Upper lobe of left lung (tissue), 6 donors: ENCODE results near the gene SPATS2. TPM values are rescaled to one million over a fixed set of nuclear protein-coding genes. Genes with fewer than 3 reads are reported as not detected.
A peak's percentile ranks its signal among the peaks of the same experiment; 100 is the strongest.
"Not testable (repeated sequence)": the region's sequence is repeated elsewhere in the genome, so short reads cannot be mapped to it uniquely, and the experiment has no call there.

Experiments used
- ATAC-seq, 2 donors: fragments of 200-7000 bp; cut with Tn5 transposase; one replicate each; pipeline ENCODE4 v1.9.1; 2022; ENCODE audit warnings: mild to moderate bottlenecking in 2 of 2, moderate library complexity in 2 of 2; ENCODE audit not compliant: low FRiP score in 2 of 2
- DNase-seq, 2 donors: peaks; one replicate each; pipeline ENCODE4 v3.0.0-alpha.2; 2019 to 2020
- H3K27ac ChIP-seq, 4 donors: fragments of 200-600 bp; sonication (generic); one replicate each; pipeline ENCODE4 v1.5.1; 2016 to 2019
- H3K27me3 ChIP-seq, 4 donors: fragments of 200-600 bp; sonication (generic); one replicate each; pipeline ENCODE4 v1.5.1; 2017 to 2019
- H3K36me3 ChIP-seq, 4 donors: fragments of 200-600 bp; sonication (generic); one replicate each; pipeline ENCODE4 v1.5.1; 2016 to 2019
- H3K4me1 ChIP-seq, 4 donors: fragments of 200-600 bp; sonication (generic); one replicate each; pipeline ENCODE4 v1.5.1; 2018 to 2019
- H3K4me3 ChIP-seq, 4 donors: fragments of 200-600 bp; sonication (generic); one replicate each; pipeline ENCODE4 v1.5.1; 2017 to 2019; ENCODE audit warnings: mild to moderate bottlenecking in 2 of 4, moderate library complexity in 1 of 4
- H3K9me3 ChIP-seq, 4 donors: fragments of 200-600 bp; sonication (generic); one replicate each; pipeline ENCODE4 v1.5.1; 2018 to 2019
- EP300 ChIP-seq, 4 donors: sonication (generic); formaldehyde crosslinking; IDR thresholded peaks; one replicate each; pipeline ENCODE4 v1.5.1; 2017; ENCODE audit warnings: antibody characterized with exemption in 4 of 4, control low read depth in 2 of 4
- POLR2A ChIP-seq, 4 donors: fragments of 450-650 bp; IDR thresholded peaks; one replicate each; pipeline ENCODE4 v1.5.1; 2016 to 2017; ENCODE audit warnings: antibody characterized with exemption in 4 of 4, mild to moderate bottlenecking in 2 of 4
- POLR2AphosphoS5 ChIP-seq, 2 donors: sonication (generic); formaldehyde crosslinking; IDR thresholded peaks; one replicate each; pipeline ENCODE4 v1.5.1; 2017; ENCODE audit warnings: antibody characterized with exemption in 2 of 2
- WGBS, 2 donors: methylation state at CpG; one replicate each; pipeline ENCODE4 v1.1.5; 2017 to 2018; 5-methylcytosine and 5-hydroxymethylcytosine counted together
- total RNA-seq, 6 donors: library from RNA; depleted of rRNA in 4 of 6; stranded (reverse); fragments of >200 nt in 4 of 6; gene quantifications; one replicate each; pipeline versions ENCODE4 v1.1.0 to v1.2.1, GENCODE V29; 2016 to 2021
- TF ChIP-seq, protein P1 (sequence below), 6 experiments: fragments of 450-650 bp in 4 of 6; fragments of 200-600 bp in 2 of 6; sonication (generic) in 2 of 6; IDR thresholded peaks; one replicate each; pipeline ENCODE4 v1.5.1; 2016 to 2019; ENCODE audit warnings: antibody characterized with exemption in 6 of 6
- donor health status: DM: no; HTN: no; CAD: no; lungs with moderate emphysema.
- donor health status: DM: no; HTN: yes; CAD: no; lungs with severe emphysema.

Gene SPATS2
- total RNA-seq, 6 donors from 2014 or later, result 6.2 to 33.5 (median 14.4) TPM

DNA sequence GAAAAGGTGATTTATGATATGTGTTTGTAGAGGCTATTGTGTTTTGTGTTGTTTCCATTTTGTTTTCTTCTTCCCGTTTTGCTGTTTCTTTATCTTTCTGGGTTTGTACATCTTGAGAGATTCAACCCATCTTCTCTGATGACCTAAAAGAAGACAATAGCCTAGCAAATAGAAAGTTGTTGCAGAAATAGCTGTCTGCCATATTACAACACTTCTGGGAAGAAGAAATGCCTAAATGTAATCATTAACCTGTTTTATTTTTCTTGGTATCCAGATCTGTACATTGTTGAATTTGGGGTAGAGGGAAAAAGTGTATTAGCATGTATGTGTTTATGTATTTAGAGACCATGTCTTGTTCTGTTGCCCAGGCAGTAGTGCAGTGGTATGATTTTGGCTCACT lies 50.3 kb downstream of the SPATS2 start:
- TF ChIP-seq POLR2A (IDR thresholded peaks at IDR 0.05) (no peak), POLR2AphosphoS5 (IDR thresholded peaks at IDR 0.05) (no peak), EP300 (IDR thresholded peaks at IDR 0.05) (no peak)
- TF ChIP-seq, protein P1, sequence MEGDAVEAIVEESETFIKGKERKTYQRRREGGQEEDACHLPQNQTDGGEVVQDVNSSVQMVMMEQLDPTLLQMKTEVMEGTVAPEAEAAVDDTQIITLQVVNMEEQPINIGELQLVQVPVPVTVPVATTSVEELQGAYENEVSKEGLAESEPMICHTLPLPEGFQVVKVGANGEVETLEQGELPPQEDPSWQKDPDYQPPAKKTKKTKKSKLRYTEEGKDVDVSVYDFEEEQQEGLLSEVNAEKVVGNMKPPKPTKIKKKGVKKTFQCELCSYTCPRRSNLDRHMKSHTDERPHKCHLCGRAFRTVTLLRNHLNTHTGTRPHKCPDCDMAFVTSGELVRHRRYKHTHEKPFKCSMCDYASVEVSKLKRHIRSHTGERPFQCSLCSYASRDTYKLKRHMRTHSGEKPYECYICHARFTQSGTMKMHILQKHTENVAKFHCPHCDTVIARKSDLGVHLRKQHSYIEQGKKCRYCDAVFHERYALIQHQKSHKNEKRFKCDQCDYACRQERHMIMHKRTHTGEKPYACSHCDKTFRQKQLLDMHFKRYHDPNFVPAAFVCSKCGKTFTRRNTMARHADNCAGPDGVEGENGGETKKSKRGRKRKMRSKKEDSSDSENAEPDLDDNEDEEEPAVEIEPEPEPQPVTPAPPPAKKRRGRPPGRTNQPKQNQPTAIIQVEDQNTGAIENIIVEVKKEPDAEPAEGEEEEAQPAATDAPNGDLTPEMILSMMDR (IDR thresholded peaks at IDR 0.05), result no peak
- 81 to 87% methylated on average over 1 of the region's 1 CpG for WGBS, 2 donors
- Histone ChIP-seq H3K36me3 (no peaks in the 10 kb centered on the region), H3K4me3 (no peak overlapping the region), H3K9me3 (no peaks in the 10 kb centered on the region), H3K27ac (no peak overlapping the region), H3K4me1 (no peaks in the 10 kb centered on the region), H3K27me3 (no peaks in the 10 kb centered on the region)
- ATAC-seq, result no peak
- DNase-seq, result no peak

DNA sequence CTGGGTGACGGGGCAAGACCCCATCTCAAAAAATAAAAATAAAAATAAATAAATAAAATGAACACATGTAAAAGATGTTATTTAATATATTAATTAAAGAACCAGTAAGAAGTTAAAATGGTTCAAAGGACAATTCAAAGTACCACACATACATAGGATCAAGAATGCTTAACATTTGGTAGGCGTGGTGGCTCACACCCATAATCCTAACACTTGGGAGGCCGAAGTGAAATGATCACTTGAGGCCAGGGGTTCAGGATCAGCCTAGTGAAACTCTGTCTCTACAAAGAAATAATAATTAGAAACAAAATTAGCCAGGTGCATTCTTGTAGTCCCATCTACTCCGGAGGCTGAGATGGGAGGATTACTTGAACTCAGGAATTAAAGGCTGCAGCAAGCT lies 53.3 kb downstream of the SPATS2 start:
- DNase-seq (no peak), ATAC-seq (no peak)
- no peak overlapping the region for H3K27ac ChIP-seq
- no peak for TF ChIP-seq POLR2AphosphoS5 (IDR thresholded peaks at IDR 0.05)
- TF ChIP-seq, protein P1 (IDR thresholded peaks at IDR 0.05), result no peak
- TF ChIP-seq EP300 (IDR thresholded peaks at IDR 0.05), result no peak
- TF ChIP-seq POLR2A (IDR thresholded peaks at IDR 0.05), result no peak
- H3K27me3 ChIP-seq, result no peaks in the 10 kb centered on the region
- H3K4me3 ChIP-seq, result no peak overlapping the region
- H3K9me3 ChIP-seq, result no peaks in the 10 kb centered on the region
- no peaks in the 10 kb centered on the region for H3K4me1 ChIP-seq
- 91 to 96% methylated on average over 4 of the region's 4 CpGs for WGBS, 2 donors
- peaks cover 0 to 3% (median 0%) of the 10 kb centered on the region in 4 donors for H3K36me3 ChIP-seq

DNA sequence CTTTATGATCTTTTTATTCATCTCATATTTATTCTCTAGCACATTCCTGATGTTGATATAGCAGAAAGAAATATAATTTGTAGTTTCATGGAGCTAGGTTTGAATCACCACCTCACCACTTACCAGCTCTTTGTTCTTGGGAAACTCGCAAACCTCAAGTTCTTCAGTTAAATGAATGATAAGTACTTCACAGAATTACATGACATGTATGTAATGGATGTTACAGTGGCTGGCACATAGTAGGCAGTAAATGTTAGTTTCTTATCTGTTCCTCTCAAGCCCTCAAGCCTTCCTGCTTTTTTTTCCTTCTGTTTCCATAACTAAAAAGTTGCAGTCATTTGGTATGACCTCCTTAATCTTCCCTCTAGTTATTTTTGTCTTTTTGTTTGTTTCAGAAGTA lies 54.9 kb downstream of the SPATS2 start:
- peaks cover 0 to 6% (median 0%) of the 10 kb centered on the region in 4 donors for H3K36me3 ChIP-seq
- no peaks in the 10 kb centered on the region for H3K9me3 ChIP-seq
- no peak overlapping the region for H3K4me3 ChIP-seq
- TF ChIP-seq, protein P1 (IDR thresholded peaks at IDR 0.05), result no peak
- TF ChIP-seq EP300 (IDR thresholded peaks at IDR 0.05) (no peak), POLR2A (IDR thresholded peaks at IDR 0.05) (no peak), POLR2AphosphoS5 (IDR thresholded peaks at IDR 0.05) (no peak)
- no peaks in the 10 kb centered on the region for H3K4me1 ChIP-seq
- no peak for ATAC-seq
- H3K27me3 ChIP-seq, result no peaks in the 10 kb centered on the region
- no peak overlapping the region for H3K27ac ChIP-seq
- no peak for DNase-seq
- WGBS, 2 donors, result 93 to 100% methylated on average over 1 of the region's 1 CpG

DNA sequence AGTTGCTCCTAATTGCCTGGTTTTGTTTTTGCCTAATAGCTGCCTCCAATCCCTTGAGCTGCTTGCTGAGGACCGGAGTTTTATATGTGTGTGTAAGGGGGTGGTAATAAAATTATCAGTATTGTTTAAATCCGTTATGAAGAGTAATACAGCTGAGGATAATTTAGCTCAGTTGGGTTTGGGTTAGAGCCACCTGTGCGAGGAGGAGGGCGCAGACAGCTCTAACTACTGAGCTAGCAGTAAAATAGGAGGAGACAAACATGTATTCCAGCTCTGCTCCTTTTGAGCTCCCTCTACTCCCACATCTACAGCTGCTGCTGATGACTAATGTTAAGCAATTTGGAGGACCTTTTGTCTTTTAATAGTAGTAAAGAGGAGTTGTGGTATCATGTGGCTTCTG lies 61.5 kb downstream of the SPATS2 start:
- no peak for TF ChIP-seq EP300 (IDR thresholded peaks at IDR 0.05)
- no peak for TF ChIP-seq POLR2AphosphoS5 (IDR thresholded peaks at IDR 0.05)
- TF ChIP-seq, protein P1 (IDR thresholded peaks at IDR 0.05), result no peak
- TF ChIP-seq POLR2A (IDR thresholded peaks at IDR 0.05), result no peak
- peak in 1 of 2 donors; percentile 73 for ATAC-seq
- Histone ChIP-seq H3K27ac (no peak overlapping the region), H3K9me3 (no peaks in the 10 kb centered on the region), H3K4me1 (no peaks in the 10 kb centered on the region), H3K4me3 (no peak overlapping the region), H3K36me3 (peaks cover 0 to 6% (median 0%) of the 10 kb centered on the region in 4 donors), H3K27me3 (no peaks in the 10 kb centered on the region)
- DNase-seq, result no peak
- 83 to 89% methylated on average over 4 of the region's 4 CpGs for WGBS, 2 donors

DNA sequence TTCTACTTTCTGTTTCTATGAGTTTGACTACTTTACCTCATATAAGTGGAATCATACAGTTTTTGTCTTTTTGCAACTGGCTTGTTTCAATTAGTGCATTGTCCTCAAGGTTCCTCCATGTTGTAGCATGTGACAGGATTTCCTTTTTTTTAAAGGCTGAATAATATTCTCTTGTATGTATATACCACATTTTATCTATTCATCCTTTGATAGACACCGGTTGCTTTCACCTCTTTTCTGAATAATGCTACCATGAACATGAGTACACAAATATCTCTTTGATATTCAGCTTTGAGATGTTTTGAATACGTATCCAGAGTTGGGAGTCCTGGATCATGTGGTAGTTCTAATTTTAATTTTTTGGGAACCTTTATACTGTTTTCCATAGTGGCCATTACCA lies 65.4 kb downstream of the SPATS2 start:
- Histone ChIP-seq H3K9me3 (no peaks in the 10 kb centered on the region), H3K27ac (no peak overlapping the region), H3K27me3 (no peaks in the 10 kb centered on the region), H3K4me3 (no peak overlapping the region), H3K36me3 (no peaks in the 10 kb centered on the region), H3K4me1 (no peaks in the 10 kb centered on the region)
- DNase-seq (no peak), ATAC-seq (no peak)
- TF ChIP-seq, protein P1 (IDR thresholded peaks at IDR 0.05), result no peak
- TF ChIP-seq POLR2A (IDR thresholded peaks at IDR 0.05) (no peak), POLR2AphosphoS5 (IDR thresholded peaks at IDR 0.05) (no peak), EP300 (IDR thresholded peaks at IDR 0.05) (no peak)
- 70 to 90% methylated on average over 2 of the region's 2 CpGs for WGBS, 2 donors

DNA sequence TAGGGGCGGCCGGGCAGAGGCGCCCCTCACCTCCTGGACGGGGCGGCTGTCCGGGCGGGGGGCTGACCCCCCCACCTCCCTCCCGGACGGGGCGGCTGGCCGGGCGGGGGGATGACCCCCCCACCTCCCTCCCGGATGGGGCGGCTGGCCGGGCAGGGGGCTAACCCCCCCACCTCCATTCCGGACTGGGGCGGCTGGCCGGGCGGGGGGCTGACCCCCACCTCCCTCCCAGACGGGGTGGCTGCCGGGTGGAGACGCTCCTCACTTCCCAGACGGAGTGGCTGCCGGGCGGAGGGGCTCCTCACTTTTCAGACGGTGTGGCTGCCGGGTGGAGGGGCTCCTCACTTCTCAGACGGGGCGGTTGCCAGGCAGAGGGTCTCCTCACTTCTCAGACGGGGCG lies 69.5 kb downstream of the SPATS2 start:
- H3K27ac ChIP-seq, result not testable (repeated sequence)
- DNase-seq, result peak in 1 of 2 donors; percentile 54

More for the DNA sequence above, 69.5 kb downstream of the SPATS2 start:
- not testable (repeated sequence) for H3K27me3 ChIP-seq, ATAC-seq, H3K4me3 ChIP-seq, H3K9me3 ChIP-seq, H3K36me3 ChIP-seq
- peaks cover 0 to 14% (median 6%) of the 10 kb centered on the region in 4 donors for H3K4me1 ChIP-seq
- WGBS, 2 donors, result no CpG with 5 or more reads among the region's 31 CpGs
